Osteoblast (primary cell): Measurements from ENCODE around the gene PLEKHO2. TPM values are rescaled to one million over a fixed set of nuclear protein-coding genes. Genes with fewer than 3 reads are reported as not detected.

Experiments
- DNase-seq: peaks from one replicate; pipeline ENCODE4 v3.0.0; 2011; ENCODE audit warnings: low spot score, mixed read lengths; ENCODE audit not compliant: insufficient read length; ENCODE audit errors: missing footprints
- H2AFZ ChIP-seq: 2 replicates; pipeline ENCODE4 v1.6.0; 2011; ENCODE audit warnings: mild to moderate bottlenecking, low read length
- H3K27ac ChIP-seq: 2 replicates; pipeline ENCODE4 v1.5.1; 2011; ENCODE audit warnings: mild to moderate bottlenecking, low read depth, low read length, moderate library complexity
- H3K27me3 ChIP-seq: 2 replicates; pipeline ENCODE4 v1.6.0; 2012; ENCODE audit warnings: mild to moderate bottlenecking, control low read depth, inconsistent platforms, low read length, moderate library complexity; ENCODE audit not compliant: insufficient read depth
- H3K36me3 ChIP-seq: 2 replicates; pipeline ENCODE4 v1.5.1; 2011; ENCODE audit warnings: mild to moderate bottlenecking, low read length, control low read depth, moderate library complexity; ENCODE audit not compliant: insufficient read depth
- H3K4me1 ChIP-seq: 2 replicates; pipeline ENCODE4 v1.5.1; 2011; ENCODE audit warnings: mild to moderate bottlenecking, low read length, control low read depth, moderate library complexity; ENCODE audit not compliant: insufficient read depth
- H3K4me2 ChIP-seq: 2 replicates; pipeline ENCODE4 v1.6.0; 2011; ENCODE audit warnings: mild to moderate bottlenecking, low read length; ENCODE audit not compliant: insufficient read depth
- H3K4me3 ChIP-seq: fragments of 200-600 bp; sonication (generic); 3 replicates; pipeline ENCODE4 v1.5.1; 2012; ENCODE audit warnings: mild to moderate bottlenecking, low read length, inconsistent platforms; ENCODE audit not compliant: insufficient read depth
- H3K79me2 ChIP-seq: 2 replicates; pipeline ENCODE4 v1.6.0; 2012; ENCODE audit warnings: mild to moderate bottlenecking, low read length, control low read depth, inconsistent platforms; ENCODE audit not compliant: insufficient read depth
- H3K9me3 ChIP-seq: 2 replicates; pipeline ENCODE4 v1.5.1; 2011; ENCODE audit warnings: low read depth, low read length, control low read depth
- H4K20me1 ChIP-seq: 2 replicates; pipeline ENCODE4 v1.6.0; 2012; ENCODE audit warnings: mild to moderate bottlenecking, low read length, control low read depth; ENCODE audit not compliant: insufficient read depth
- CTCF ChIP-seq: IDR thresholded peaks from 2 replicates; pipeline ENCODE4 v1.5.1; 2011; ENCODE audit warnings: mild to moderate bottlenecking, low read depth, low read length, moderate library complexity; ENCODE audit errors: extremely low read depth
- total RNA-seq: library from RNA; depleted of rRNA; stranded (reverse); fragments of >200 nt; gene quantifications from 2 replicates; pipeline ENCODE4 v1.2.3, GENCODE V29; 2012

PLEKHO2 gene
- total RNA-seq, 1 donor, result 41.6 TPM

- DNase-seq, result no peak
- Histone ChIP-seq H3K27ac (peak overlapping the region; percentile 79), H3K36me3 (peaks cover 63% of the 10 kb centered on the region), H3K4me2 (no peak overlapping the region), H4K20me1 (peaks cover 24% of the 10 kb centered on the region), H3K9me3 (no peaks in the 10 kb centered on the region), H3K27me3 (no peaks in the 10 kb centered on the region), H3K79me2 (peaks cover 92% of the 10 kb centered on the region), H3K4me1 (peaks cover 42% of the 10 kb centered on the region), H2AFZ (no peak overlapping the region), H3K4me3 (no peak overlapping the region)
- TF ChIP-seq CTCF, result no peak
Observed at GRCh38 chr15:64858021-64858575, 16.4 kb downstream of the PLEKHO2 start.

- H3K4me1 ChIP-seq, result peaks cover 34% of the 10 kb centered on the region
- H3K27me3 ChIP-seq, result no peaks in the 10 kb centered on the region
- no peak overlapping the region for H3K4me3 ChIP-seq
- H3K36me3 ChIP-seq, result peaks cover 60% of the 10 kb centered on the region
- H4K20me1 ChIP-seq, result peaks cover 24% of the 10 kb centered on the region
- H3K4me2 ChIP-seq, result no peak overlapping the region
- H3K79me2 ChIP-seq, result peaks cover 83% of the 10 kb centered on the region
- no peak overlapping the region for H3K27ac ChIP-seq
- H2AFZ ChIP-seq, result no peak overlapping the region
- no peaks in the 10 kb centered on the region for H3K9me3 ChIP-seq
- TF ChIP-seq CTCF, result no peak
- no peak for DNase-seq
Observed at GRCh38 chr15:64859226-64859625, 17.5 kb downstream of the PLEKHO2 start.

GRCh38 chr15:64861331-64861730 is 19.6 kb downstream of the PLEKHO2 start:
- Histone ChIP-seq H3K4me1 (peaks cover 29% of the 10 kb centered on the region), H2AFZ (no peak overlapping the region), H3K36me3 (peaks cover 49% of the 10 kb centered on the region)

GRCh38 chr15:64861960-64862359 is 20.2 kb downstream of the PLEKHO2 start:
- H3K36me3 ChIP-seq, result peaks cover 53% of the 10 kb centered on the region
- H2AFZ ChIP-seq, result no peak overlapping the region
- H4K20me1 ChIP-seq, result peaks cover 21% of the 10 kb centered on the region
- H3K4me3 ChIP-seq, result no peak overlapping the region
- no peaks in the 10 kb centered on the region for H3K9me3 ChIP-seq
- peaks cover 27% of the 10 kb centered on the region for H3K4me1 ChIP-seq
- H3K27me3 ChIP-seq, result no peaks in the 10 kb centered on the region
- H3K79me2 ChIP-seq, result peaks cover 56% of the 10 kb centered on the region
- H3K27ac ChIP-seq, result no peak overlapping the region
- no peak overlapping the region for H3K4me2 ChIP-seq
- no peak for TF ChIP-seq CTCF
- DNase-seq, result no peak

More at GRCh38 chr15:64861331-64861730, 19.6 kb downstream of the PLEKHO2 start:
- Histone ChIP-seq H3K79me2 (peaks cover 62% of the 10 kb centered on the region), H3K27ac (no peak overlapping the region), H3K4me3 (no peak overlapping the region), H4K20me1 (peaks cover 21% of the 10 kb centered on the region), H3K27me3 (no peaks in the 10 kb centered on the region), H3K9me3 (no peaks in the 10 kb centered on the region), H3K4me2 (no peak overlapping the region)
- no peak for DNase-seq
- no peak for TF ChIP-seq CTCF
